GM13976 (cell line): ENCODE results near the gene SLC13A2.

Source experiments
- DNase-seq: peaks from one replicate; pipeline ENCODE4 v3.0.0; 2012; ENCODE audit warnings: low spot score
- in situ Hi-C: fragments of 300-500 bp; cut with MboI; formaldehyde crosslinking; loops from one replicate; pipeline ENCODE4 v1.12.0; 2022; ENCODE audit warnings: low sequenced_read_pairs, mixed read lengths, inconsistent platforms; ENCODE audit not compliant: unreplicated experiment
- TF ChIP-seq, protein P1 (sequence below): IDR thresholded peaks from 2 replicates; pipeline ENCODE4 v1.5.1; 2012; ENCODE audit warnings: borderline replicate concordance, mild to moderate bottlenecking; ENCODE audit not compliant: insufficient read depth; ENCODE audit errors: extremely low read depth, missing control alignments, control extremely low read depth

The SLC13A2 gene

DNA sequence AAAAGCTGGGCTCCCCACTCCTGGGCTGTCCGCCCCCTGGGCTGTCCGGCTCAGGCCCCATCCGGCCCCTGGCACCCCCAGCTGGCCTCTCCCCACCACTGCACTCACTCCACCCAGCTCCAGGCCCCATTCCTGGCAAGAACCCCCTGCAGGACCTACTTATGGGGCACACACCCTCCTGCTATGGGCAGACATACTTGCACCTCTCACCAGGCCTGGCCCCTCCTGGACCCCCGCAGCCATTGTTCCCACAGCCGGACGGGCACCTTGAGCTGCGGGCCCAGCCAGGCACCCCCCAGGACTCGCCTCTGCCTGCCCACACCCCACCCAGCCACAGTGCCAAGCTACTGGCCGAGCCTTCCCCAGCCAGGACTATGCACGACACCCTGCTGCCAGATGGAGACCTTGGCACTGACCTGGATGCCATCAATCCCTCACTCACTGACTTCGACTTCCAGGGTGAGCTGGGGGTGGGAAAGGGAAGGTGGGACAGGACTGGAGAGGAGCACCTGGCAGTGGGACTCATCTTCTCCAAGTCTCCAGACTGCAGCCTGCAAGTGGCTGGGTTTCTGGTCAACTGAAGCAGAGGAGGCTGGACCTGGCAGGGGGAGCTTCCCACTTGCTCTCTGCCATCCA, 61.4 kb downstream of the SLC13A2 start:
- no peak for DNase-seq
- in situ Hi-C loops, result no loop called here
- TF ChIP-seq, protein P1, sequence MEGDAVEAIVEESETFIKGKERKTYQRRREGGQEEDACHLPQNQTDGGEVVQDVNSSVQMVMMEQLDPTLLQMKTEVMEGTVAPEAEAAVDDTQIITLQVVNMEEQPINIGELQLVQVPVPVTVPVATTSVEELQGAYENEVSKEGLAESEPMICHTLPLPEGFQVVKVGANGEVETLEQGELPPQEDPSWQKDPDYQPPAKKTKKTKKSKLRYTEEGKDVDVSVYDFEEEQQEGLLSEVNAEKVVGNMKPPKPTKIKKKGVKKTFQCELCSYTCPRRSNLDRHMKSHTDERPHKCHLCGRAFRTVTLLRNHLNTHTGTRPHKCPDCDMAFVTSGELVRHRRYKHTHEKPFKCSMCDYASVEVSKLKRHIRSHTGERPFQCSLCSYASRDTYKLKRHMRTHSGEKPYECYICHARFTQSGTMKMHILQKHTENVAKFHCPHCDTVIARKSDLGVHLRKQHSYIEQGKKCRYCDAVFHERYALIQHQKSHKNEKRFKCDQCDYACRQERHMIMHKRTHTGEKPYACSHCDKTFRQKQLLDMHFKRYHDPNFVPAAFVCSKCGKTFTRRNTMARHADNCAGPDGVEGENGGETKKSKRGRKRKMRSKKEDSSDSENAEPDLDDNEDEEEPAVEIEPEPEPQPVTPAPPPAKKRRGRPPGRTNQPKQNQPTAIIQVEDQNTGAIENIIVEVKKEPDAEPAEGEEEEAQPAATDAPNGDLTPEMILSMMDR, result no peak

DNA sequence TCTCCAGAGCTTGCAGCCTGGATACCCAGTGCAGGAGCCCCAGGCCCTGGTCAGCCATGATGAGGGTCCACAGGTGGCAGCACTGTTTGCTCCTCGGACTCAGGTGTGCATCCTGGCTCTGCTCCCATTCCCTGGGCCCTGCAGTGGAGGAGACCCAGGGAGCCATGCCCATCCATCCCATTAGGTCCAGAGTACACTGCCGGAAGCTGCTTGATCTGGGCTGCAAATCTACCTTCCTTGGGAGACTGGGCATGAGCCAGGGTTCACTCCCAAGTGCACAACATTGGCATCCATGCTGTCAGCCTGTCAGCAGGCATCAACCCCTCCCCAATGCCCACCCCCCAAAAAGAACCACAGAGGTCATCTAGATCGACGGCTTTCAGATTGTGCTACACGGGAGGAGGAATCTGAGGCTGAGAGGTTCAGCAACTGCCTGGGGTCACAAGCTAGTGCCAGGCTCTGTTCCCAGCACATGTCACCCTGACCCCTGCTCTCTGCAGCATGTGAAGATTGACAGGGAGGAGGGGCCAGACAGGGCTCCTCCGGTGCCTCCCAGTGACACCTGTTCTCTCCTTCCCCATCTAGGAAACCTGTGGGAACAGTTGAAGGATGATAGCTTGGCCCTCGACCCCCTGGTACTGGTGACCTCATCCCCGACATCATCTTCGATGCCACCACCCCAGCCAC, 63.2 kb downstream of the SLC13A2 start:
- no peak for DNase-seq
- in situ Hi-C loops, result no loop called here
- TF ChIP-seq, protein P1, result no peak

DNA sequence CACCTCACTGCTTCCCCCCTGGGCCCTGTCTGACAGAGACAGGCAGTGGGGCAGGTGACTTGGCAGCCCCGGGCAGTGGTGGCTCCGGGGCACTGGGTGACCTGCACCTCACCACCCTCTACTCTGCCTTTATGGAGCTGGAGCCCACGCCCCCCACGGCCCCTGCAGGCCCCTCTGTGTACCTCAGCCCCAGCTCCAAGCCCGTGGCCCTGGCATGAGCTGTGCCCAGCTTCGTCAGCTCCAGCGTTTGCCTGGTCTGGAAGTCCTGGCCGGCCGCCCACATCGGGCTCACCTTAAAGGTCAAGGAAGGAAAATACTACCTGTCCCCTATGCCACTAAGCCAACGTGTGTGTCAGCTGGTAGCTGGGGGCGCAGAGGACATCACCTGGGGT, 63.8 kb downstream of the SLC13A2 start:
- in situ Hi-C loops, result no loop called here
- TF ChIP-seq, protein P1, result no peak
- DNase-seq, result no peak

DNA sequence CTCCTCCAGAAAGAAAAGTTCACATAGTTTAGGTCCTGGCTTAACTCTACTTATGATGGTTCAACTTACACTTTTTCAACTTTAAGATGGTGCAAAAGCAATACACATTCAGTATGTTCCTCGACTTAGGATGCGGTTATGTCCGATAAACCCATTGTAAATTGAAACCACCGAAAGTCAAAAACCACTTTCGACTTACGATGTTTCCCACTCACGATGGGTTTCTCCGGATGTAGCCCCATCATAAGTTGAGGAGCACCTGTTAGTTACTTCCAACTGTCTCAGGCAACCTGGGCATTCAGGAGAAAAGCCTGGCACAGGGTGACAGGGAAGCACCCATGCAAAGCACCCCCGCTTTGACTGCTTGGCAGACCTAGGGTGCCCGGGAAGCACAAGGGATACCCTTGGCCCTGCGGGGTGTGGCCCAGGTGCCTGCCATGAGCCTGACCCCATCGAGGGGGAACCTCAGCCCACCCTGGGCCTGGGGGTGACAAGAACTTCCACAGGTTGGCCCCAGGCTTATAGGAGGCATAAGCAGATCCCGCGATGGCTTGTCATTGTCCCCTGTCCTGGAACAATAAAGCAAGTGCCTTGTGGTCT, 65.0 kb downstream of the SLC13A2 start:
- no peak for DNase-seq
- in situ Hi-C loops, result no loop called here
- TF ChIP-seq, protein P1, result no peak

DNA sequence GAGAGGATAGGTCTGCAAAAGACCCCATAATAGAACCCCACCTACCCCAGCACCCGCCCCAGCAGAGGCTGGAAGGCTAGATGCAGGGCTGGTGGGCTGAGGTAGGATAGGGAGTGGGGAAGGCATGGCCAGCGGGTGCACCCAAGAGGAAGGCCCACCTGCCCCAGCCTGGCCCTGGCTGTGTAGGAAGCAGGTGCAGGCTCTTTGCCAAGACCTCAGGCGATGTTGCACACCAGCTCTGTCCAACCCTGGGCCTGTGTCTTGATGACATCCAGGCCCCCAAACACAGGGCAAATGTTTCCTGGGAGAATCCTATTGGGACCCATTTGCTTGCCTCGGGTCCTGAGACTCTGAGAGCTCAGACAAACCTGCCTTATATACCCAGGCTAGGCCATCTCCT, 66.8 kb downstream of the SLC13A2 start:
- in situ Hi-C loops, result loop anchor here (10.0 kb wide), 1 partner anchor 45 kb away; no protein-coding TSS in a partner anchor
- TF ChIP-seq, protein P1, result no peak
- no peak for DNase-seq

DNA sequence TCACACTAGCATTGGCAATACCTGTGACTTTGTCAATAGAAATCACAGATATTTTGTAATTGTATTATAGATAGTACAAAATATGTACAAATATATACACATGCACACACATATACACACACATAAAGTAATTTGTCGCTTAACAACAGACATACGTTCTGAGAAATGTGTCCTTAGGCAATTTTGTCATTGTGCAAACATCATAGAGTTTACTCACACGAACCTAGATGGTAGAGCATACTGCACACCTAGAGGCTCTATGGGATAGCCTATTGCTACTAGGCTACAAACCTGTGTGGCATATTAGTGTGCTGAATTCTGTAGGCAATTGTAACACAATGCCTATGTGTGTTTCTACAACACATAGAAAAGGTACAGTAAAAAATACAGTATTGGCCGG, 68.0 kb downstream of the SLC13A2 start:
- DNase-seq, result no peak
- in situ Hi-C loops, result loop anchor here (10.0 kb wide), 1 partner anchor 47 kb away; no protein-coding TSS in a partner anchor

More for the DNA sequence above, 68.0 kb downstream of the SLC13A2 start:
- TF ChIP-seq, protein P1, result no peak
